NCI-H446 treated with DMSO at 0.1 percent for 48 hours (cell line): ENCODE measurements around the gene CHD5.

Experiments
- DNase-seq: peaks from one replicate; lab custom pipeline; 2025; lab: John Stamatoyannopoulos, UW

The CHD5 gene

GRCh38 chr1:6152181-6152580, 27.9 kb downstream of the CHD5 start:
- no peak for DNase-seq

- no peak for DNase-seq
Observed at GRCh38 chr1:6151291-6151822, 28.8 kb downstream of the CHD5 start.

- DNase-seq = no peak
Observed at GRCh38 chr1:6150006-6150938, 29.8 kb downstream of the CHD5 start.

GRCh38 chr1:6149597-6149996, 30.5 kb downstream of the CHD5 start:
- DNase-seq = no peak

GRCh38 chr1:6148497-6149241, 31.5 kb downstream of the CHD5 start:
- no peak for DNase-seq

- no peak for DNase-seq
Observed at GRCh38 chr1:6145864-6146410, 34.2 kb downstream of the CHD5 start.

GRCh38 chr1:6145396-6145750, 34.7 kb downstream of the CHD5 start:
- DNase-seq = no peak

- no peak for DNase-seq
Observed at GRCh38 chr1:6144647-6145395, 35.3 kb downstream of the CHD5 start.

- DNase-seq = no peak
Observed at GRCh38 chr1:6144175-6144574, 35.9 kb downstream of the CHD5 start.

- DNase-seq = no peak
Observed at GRCh38 chr1:6143395-6143794, 36.7 kb downstream of the CHD5 start.

- DNase-seq = no peak
Observed at GRCh38 chr1:6142734-6143133, 37.4 kb downstream of the CHD5 start.

- no peak for DNase-seq
Observed at GRCh38 chr1:6142036-6142621, 38.0 kb downstream of the CHD5 start.

GRCh38 chr1:6141592-6141991, 38.5 kb downstream of the CHD5 start:
- no peak for DNase-seq

GRCh38 chr1:6140413-6140812, 39.7 kb downstream of the CHD5 start:
- DNase-seq = no peak

- DNase-seq = no peak
Observed at GRCh38 chr1:6137758-6138157, 42.4 kb downstream of the CHD5 start.

- DNase-seq = no peak
Observed at GRCh38 chr1:6136516-6137220, 43.5 kb downstream of the CHD5 start.

- no peak for DNase-seq
Observed at GRCh38 chr1:6134741-6135510, 45.2 kb downstream of the CHD5 start.

- DNase-seq = no peak
Observed at GRCh38 chr1:6134206-6134605, 45.9 kb downstream of the CHD5 start.

- DNase-seq = no peak
Observed at GRCh38 chr1:6133146-6133895, 46.8 kb downstream of the CHD5 start.
